T-helper 2 cell (primary cell): Measurements from ENCODE around the gene WRAP73.

Experiments used
- DNase-seq, 5 experiments: peaks; one replicate each; pipeline versions ENCODE4 v3.0.0 to v3.0.0-alpha.2; 2012 to 2022

WRAP73 gene

GRCh38 chr1:3610527-3611169, 39.3 kb downstream of the WRAP73 start:
- DNase-seq = no peak

- no peak for DNase-seq
Measured at GRCh38 chr1:3609769-3610526, 40.0 kb downstream of the WRAP73 start.

DNA sequence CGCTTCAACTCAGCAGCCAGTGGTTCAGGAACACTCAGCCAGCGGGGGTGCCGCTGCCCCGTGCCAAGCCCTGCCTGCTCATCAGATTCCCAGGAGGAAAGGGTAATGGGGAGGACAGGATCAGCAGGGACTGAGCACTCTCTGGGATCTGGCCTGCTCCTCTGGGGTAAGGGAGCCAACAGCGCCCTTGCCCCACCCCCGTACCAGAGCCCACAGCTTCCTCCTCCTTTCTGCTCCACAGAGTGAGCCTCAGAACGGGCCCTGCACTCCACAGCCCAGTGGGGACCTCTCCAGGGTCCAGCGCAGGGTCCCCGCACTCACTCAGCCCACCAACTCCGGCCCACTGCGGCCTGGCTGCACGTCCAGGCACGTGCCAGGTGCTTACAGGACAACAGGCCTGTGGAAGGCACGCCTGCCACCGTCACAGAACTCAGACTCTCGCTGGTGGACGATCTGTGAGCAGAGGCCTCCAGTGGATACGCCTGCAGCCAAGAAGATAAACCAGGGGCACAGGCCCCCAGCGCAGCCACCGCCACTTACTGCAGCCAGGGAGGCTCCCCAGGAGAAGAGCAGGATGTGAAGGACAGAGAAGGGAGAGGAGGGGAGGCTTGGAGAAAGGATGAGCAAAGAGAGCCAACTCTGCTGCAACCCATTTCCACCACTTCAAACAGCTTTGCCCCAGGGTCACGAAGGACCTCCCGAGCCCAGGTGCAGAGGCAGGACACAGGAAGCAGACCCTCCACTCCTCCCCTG, 40.7 kb downstream of the WRAP73 start:
- DNase-seq = no peak

- DNase-seq = no peak
Measured at GRCh38 chr1:3608154-3608553, 41.7 kb downstream of the WRAP73 start.

DNA sequence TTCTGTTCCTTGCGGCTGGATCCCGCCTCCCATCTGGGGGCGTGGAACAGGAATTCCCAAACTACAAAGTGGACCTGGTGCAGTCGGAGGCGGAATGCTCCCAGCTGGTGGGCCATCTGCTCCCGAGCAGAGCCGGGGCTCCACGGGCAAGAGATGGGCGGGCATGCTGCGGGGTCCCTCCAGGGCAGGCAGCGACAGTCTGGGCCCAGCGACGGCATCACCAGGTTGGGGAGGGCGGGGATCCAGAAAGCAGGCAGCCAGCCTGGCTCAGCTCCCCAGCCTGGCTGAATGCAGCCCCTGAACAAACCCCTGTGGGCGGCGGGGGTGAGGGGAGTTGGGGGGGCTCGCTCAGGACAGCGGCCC, 42.2 kb downstream of the WRAP73 start:
- no peak for DNase-seq

DNA sequence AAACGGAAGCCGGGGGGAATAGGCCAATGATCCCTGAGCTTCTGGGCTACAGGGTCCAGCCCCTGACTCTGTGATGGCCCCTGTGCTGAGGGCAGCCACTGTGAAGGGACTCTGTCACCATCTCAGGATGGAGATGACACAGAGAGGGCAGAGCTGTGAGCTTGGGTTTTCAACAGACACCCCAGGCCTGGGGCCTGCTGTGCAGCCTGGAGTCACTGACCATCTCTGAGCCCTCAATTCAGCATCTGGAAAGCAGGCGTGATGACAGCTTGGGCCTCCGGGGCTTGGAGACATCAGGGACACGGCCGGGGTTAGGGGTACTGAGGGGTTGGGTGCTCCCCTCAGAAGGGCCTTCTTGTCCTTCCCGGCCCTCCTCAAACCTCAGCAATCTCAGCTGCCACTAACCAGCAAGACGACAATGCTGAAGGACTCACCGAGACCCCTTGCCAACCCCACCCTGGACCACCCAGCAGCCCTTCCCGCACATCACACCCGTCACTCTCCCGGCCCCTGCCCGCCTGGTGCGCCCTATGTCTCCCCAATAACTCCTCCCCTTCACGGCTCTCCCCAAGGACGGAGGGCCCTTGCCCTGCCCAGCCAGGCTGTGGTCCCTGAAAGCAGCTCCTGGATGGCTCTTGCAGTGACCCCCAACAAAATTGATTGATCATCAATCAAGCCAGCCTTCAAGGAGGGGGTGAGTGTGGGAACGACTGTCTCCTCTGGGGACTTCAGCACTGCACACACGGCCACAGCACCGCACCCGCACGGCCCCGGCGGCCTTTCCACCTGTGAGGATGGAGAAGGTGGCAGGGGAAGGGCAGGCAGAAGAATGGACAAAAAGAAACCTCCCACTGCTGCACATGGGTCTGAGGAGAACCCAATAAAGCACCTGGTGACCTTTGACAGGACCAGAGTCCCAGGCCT, 42.9 kb downstream of the WRAP73 start:
- DNase-seq = no peak

GRCh38 chr1:3604997-3605823, 44.7 kb downstream of the WRAP73 start:
- no peak for DNase-seq

GRCh38 chr1:3604468-3604974, 45.4 kb downstream of the WRAP73 start:
- no peak for DNase-seq

DNA sequence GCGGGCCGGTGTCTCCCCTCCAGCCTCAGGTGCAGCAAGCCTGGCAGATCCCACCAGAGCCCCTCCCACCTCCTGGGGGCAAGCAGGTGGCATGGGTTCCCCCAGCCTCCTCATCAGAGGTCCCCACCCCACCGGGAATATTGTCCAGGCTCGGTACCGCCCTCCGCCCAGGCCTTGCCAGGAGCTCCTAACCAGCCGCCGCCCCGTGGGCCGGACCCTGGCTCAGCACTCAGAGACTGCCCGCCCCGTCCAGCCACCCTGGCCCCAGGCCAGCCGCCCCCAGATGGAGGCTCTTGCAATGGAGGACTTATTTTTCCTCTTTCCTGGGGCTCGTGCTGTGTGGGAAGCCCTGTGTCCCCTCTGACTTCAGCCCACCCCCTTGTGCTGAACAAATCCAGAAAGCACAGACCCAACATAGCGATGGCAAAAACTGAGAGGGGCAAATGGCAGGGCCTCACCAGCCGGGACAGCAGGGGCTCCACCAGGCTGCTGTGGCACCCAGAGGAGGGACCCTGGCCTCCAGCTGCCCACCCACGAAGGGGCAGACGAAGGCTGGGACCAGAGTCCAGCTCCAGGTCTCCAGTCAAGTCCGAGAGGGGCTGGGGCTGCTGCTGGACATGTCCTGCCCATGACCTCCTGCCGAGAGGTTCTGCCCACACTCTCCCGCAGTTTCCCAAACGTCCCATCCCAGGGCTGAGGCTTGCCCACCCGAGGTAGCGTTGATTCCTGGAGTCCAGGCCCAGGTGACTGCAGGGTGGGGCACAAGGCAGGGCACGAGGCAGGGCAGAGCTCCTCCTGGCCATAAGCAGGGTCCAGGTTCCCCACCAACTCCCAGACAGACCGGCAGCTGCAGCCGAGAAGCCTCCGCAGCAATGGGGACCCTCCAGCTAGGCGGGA, 46.1 kb downstream of the WRAP73 start:
- no peak for DNase-seq

DNA sequence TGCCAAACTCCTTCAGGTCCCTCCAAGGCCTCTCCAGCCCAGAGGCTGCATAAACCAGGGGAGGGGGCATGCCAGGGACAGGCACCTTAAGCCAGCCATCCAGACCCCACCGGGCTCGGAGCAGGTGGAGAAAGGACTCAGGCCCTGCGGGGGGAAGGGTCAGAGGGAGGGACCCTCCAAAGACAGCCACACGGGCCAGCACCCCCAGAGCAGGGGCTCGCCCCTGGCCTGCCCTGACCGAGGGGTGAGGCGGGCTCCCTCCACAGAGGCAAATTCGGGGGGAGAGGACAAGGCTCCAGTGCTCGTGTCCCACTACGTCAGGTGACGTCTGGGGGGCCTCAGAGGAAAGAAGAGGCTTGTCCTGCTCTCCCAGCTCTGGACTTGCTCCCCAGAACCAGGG, 46.7 kb downstream of the WRAP73 start:
- no peak for DNase-seq

DNA sequence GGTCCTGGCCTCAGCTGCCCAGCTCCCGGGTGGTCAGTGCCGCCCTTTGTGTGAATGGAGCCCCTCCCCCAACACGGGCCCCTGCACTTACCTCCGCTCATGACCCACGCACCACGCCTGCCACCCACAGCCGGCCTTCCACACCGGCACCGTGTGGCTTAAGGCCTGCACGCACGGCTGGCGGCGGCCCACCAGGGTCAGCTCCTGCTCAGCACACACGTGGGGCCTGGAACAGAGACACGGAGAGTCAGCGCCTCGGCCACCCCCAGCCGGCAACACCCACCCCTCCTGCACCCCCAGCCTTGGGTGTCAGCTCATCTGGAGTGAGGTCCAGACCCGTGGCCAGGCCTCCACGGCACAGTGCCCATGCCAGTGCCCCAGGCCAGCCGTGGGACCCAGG, 47.5 kb downstream of the WRAP73 start:
- no peak for DNase-seq

- DNase-seq = no peak
Measured at GRCh38 chr1:3601743-3602142, 48.2 kb downstream of the WRAP73 start.

GRCh38 chr1:3600354-3600753, 49.5 kb downstream of the WRAP73 start:
- DNase-seq = no peak

- DNase-seq = no peak
Measured at GRCh38 chr1:3599816-3600215, 50.1 kb downstream of the WRAP73 start.

- no peak for DNase-seq
Measured at GRCh38 chr1:3599286-3599811, 50.6 kb downstream of the WRAP73 start.

DNA sequence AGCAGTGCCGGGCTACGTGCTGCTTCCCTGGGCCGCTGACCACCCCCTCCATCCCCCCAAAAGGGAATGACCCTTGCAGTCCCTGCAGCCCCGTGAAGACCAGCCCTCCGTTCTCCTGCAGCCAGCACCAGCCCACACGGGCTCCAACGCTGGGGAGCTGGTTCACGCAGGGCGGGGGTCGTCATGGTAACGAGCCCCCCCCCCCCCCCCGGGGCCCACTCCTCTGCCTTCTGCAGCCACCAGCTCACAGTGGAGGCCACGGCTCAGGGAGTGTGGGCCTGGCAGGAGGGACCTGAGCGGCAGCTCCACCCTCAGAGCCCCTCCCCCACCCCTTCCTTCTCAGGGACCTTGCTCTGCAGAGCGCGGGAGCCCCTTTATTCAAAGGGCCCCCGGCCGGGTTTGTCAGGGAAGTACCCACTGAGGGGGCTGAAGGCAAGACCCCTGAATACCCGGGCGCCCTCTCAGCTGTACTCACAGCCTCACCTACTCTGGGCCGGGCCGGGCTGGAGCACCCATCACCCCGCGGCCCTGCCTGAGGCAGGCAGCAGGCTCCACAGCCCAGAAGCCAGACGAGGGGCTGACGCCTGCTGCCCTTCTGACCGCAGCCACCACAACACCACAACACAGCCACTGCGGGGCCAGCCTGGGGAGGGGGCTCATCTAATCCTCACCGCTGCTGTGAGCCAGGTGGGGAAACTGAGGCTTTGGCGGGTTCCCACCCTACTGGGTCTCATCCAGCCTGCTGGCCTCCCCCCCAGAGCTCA, 51.2 kb downstream of the WRAP73 start:
- DNase-seq = no peak

- no peak for DNase-seq
Measured at GRCh38 chr1:3598051-3598491, 51.8 kb downstream of the WRAP73 start.

DNA sequence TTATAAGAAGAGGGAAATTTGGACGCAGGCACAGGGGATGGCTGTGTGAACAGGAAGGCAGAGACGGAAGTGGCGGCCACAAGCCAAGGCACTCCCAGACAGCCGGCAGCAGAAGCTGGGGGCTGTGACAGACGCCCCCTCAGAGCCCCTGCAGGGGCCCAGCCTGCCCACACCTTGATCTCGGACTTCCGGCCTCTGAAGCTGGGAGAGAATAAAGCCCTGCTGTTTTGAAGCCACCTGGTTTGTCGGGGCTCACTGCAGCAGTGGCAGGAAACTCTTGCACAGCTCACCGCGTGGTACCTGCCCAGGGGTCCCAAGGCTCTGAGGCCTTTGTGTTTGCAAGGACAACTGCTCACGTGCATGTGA, 52.3 kb downstream of the WRAP73 start:
- DNase-seq = no peak
